Stimulated activated CD4-positive, alpha-beta T cell treated with anti-CD3 and anti-CD28 coated beads, Interleukin-12 subunit alpha, Interleukin-12 subunit beta, amount 100 ng/mL, for 48 hours (primary cell): Measurements from ENCODE around the gene AKT1S1.

ENCODE experiments used
- DNase-seq, 3 donors: peaks; one replicate each; pipeline ENCODE4 v3.0.0-alpha.2; 2020; ENCODE audit warnings: low read depth in 2 of 3, low spot score in 1 of 3

Gene AKT1S1

DNA sequence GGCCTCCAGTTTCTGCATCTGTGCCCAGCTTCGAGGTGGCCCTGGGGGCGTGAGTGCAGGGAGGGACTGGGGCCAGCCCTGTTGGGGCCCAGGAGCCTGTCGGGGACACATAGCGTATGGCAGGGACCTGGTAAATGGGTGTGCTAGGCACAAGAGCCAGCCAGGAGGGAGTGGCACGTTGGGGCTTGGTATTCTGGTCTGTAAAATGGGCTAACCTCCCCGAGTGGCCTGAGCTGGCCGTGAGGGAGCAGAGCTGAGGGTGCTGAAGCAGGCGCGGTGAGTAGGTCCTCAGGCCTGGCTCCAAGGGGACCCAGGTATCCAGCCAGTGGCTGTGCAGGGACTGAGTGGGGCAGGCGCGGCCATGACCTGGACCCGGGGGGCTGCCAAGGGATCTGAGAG is 21.9 kb downstream of the AKT1S1 start:
- DNase-seq, result no peak

DNA sequence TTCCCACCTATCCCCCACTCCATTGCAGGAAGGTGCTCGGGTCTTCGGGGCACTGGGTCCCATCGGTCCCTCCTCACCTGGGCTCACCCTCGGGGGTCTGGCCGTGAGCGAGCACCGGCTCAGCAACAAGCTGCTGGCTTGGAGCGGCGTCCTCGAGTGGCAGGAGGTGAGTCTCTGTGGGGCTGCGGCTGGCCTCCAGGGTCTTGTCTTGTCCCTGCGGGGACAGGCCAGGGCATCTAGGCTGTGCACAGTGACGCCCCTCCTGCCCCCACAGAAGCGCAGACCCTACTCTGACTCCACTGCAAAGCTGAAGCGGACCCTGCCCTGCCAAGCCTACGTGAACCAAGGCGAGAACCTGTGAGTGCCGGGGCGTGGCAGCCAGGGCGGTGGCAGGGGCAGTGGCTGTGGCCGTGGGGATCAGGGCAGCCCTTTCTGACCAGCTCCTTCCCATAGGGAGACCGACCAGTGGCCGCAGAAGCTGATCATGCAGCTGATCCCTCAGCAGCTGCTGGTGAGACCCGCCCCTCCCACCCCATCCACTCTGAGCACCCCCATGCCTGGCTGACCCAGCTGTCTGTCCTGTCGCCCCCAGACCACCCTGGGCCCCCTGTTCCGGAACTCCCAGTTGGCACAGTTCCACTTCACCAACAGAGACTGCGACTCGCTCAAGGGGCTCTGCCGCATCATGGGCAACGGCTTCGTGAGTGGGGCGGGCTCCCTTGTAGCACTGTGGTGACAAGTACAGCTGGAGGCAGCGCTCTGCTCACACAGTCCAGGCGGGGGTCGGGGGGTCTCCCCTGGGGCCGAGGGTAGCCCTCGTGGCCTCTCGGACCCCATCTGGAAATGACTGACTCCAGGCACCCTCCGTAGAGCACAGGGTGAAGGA is 22.5 kb downstream of the AKT1S1 start:
- no peak for DNase-seq

DNA sequence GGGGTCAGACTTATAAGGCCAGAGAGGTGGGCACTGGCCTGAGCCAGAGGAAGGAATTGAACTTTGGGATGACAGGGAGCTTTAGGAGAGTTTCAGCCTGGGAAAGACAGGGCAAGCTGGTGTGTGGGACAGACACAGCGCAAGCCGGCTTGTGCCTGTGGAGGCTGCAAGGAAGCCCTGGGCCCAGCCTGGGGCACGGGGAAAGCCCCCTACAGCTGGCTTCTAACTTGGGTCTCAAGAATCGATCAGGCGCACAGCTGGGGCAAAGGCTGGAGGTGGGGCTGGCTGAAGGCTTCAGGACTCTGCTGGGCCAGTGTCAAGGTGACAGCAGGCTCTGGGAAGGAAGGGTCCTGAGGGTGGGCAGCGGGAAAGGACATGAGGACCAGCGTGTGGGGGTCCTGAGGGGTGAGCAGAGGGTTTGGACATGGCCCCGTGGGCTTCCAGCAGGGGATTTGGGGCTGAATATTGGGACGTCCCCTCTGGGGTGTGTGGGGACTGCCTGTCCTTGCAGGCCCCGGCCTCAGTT is 23.2 kb downstream of the AKT1S1 start:
- no peak for DNase-seq

DNA sequence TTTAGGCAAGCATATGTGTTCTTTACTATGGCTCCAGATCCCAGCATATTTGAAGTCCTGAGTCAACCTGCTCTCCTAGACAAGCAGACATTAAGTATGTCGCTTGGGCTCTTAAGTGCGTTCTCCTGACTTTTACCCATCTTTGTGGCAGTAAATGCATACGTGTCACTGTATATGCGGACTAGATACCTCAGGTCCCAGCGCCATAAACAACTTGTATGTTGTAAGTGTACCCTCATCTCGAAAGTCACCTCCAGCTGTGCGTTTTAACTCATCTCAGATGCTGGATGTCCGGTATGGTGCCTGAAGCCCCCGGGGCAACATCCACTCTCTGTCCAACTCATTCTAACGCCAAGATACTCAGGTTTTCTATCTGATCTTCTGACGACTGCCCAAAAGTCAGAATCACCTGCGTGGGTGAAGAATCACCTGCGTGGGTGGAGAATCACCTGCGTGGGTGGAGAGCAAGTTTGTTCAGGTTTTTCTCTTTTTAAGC is 24.5 kb downstream of the AKT1S1 start:
- DNase-seq, result no peak

- DNase-seq, result no peak
These were observed 25.5 kb downstream of the AKT1S1 start for GRCh38 chr19:49851456-49852259.

DNA sequence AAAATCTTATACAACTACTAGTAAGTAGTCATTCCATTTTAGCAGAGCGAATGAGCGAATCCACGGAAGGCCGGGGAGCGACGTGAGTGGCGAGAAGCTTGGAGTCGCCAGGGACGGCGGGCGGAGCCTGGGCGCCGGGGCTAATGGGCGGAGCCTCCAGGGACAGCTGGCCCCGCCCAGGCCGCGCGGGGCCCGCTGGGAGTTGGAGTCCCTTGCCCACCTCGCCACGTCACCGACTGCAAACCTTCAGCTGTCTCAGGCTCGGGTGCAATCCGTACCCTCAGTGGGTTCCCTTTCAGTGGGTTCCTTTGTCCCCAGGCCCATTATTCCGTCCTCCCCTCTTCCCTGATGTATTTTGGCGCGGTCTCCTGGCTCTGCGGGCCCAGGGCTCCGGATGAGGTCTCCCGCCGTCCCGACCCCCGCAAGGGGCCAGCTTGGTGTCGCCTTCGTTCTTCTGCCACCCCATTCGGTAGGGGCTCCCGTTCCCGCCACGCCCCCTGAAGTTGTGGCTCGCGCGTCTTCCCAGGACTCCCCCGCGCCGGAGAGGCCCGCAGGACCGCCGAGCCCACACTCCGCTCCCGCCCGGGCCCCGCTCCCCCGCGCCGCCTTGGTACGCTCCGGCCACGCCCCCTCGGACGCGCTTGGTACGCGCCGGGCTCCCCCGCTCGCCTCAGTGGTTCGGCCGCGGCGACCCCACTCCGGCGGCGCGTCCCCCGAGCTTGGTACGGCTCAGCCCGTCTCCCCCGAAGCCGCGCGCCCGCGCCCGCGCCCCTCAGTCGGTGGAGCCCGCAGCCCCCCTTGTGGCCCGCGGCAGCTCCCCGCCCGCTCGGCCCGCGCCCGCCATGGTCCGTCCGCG is 26.4 kb downstream of the AKT1S1 start, which contains the start of gene PTOV1:
Gene PTOV1, plus strand, starts transcription at position 673 of the 856 bp plus-strand sequence.
- peak; percentile 83 to 87 (median 86) for DNase-seq

DNA sequence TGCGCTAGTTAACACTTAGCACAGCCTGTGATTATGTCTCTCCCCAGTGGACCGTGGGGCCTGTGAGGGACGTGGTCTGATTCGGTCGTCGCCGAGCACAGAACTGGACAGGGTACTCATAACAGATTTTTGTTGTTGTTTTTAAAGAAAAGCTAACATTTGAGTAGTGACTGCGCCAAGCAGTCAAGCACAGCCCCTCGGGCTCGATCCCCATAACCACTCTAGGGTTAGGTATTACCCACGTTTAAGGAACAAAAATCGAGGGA is 27.0 kb downstream of the AKT1S1 start:
- no peak for DNase-seq

GRCh38 chr19:49849433-49850220 is 27.5 kb downstream of the AKT1S1 start:
- no peak for DNase-seq

DNA sequence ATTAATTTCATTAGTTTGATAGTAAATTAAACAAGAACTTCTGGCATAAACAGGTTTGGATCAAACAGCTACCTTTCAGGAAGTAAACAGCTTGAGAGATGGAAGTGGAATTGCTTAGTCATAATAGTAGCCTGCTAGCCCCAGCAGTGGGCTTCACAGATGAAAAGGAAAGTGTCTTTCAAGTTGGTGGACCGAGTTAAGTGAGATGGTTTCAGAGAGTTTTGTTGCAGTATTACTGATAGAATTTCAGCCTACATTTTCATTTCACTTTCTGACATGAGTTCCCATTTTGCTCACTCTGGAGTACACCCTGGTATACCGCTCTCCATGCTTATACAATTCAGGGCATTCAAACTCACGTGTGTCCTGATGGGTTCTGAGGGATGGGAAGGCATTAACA is 28.2 kb downstream of the AKT1S1 start:
- no peak for DNase-seq

DNA sequence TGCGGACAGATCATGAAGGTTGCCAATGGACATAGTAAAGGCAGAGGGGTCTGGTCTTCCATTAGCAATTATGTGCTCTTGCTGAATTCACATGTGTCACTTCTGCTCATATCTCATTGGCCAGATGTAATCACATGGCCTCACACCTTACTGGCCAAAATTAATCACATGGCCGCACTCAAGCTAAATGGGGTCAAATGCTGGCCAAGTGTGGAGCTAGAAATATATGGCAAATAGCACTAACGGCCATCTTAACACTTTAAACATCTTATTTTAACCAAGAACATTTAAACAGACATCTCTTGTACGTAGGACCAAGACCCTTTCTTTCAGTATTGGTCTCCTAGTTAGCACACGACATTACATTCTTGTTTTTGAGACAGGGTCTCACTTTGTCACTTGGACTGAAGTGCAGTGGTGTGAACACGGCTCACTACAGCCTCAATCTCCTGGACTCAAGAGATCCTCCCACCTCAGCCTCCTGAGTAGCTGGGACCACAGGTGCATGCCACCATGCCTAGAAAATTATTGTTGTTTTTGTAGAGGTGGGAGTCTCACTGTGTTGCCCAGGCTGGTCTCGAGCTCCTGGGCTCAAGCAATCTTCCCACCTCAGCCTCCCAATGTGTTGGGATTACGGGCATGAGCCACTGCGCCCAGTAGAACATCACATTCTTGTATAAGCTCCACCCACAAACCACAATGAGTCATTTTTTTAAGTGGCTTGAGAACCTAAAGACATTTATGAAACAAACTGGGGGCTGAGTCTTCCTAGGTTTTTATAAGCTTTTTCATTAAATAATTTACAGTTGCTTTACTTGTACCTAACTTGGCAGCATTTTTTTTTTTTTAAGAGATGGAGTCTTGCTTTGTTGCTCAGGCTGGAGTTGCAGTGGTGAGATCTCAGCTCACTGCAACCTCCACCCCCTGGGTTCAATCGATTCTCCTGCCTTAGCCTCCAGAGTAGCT is 29.1 kb downstream of the AKT1S1 start:
- no peak for DNase-seq

DNA sequence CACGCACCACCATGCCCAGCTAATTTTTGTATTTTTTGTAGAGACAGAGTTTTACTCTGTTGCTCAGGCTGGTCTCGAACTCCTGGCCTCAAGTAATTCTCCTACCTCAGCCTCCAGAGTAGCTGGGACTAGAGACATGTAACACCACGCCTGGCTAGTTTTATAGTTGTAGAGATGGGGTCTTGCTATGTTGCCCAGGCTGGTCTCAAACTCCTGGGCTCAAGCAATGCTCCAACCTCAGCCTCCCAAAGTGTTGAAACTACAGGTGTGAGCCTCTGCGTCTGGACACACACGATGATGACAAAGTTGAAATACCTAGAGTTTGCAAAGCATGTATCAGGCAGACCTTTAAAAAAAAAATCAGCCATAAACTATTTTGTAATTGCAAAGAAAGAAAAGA is 30.7 kb downstream of the AKT1S1 start:
- DNase-seq, result no peak

DNA sequence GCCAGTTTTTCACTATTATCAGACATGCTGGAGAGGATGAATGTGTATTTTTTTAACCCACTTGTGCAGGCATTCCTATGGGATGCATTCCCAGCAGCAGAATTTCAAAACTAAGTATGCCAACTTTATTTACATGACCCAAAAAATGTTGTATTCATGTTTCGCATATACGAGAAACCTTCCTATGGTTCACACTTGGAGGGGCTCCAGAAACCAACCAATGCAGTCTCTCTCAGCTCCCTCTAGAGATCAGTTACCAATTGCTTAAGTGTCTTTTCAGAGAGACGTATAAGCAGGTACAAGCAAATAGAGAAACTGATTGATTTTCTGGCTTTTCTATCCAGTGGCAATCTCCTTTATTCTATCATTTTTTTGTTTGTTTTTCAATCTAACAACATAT is 31.7 kb downstream of the AKT1S1 start:
- no peak for DNase-seq

- no peak for DNase-seq
These were observed 32.7 kb downstream of the AKT1S1 start for GRCh38 chr19:49844138-49845095.

GRCh38 chr19:49843265-49843664 is 33.9 kb downstream of the AKT1S1 start:
- no peak for DNase-seq

DNA sequence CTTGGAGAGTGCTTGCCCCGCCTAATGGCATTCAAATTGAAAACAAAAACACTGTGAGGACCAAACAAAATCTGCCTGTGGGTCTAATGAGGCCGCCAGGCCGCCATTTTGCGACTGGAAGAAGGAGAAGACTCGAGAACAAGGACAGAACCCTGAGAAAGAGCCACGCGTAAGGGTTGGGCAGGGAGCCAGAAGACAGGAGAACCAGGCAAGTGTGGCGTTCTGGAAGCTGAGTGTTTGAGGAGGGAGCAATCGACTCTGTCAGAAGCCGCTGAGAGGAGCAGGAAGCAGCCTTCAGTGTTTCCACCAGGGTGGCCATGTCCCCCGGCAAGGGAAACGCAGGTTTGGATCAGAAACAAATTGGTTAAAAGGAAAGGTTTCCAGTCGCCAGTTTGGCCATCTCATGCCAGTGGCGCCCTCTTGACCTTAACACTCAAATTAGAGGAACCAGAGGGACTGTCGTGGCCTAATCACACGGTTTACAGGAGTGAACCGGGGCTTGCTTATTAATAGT is 36.4 kb downstream of the AKT1S1 start:
- no peak for DNase-seq

DNA sequence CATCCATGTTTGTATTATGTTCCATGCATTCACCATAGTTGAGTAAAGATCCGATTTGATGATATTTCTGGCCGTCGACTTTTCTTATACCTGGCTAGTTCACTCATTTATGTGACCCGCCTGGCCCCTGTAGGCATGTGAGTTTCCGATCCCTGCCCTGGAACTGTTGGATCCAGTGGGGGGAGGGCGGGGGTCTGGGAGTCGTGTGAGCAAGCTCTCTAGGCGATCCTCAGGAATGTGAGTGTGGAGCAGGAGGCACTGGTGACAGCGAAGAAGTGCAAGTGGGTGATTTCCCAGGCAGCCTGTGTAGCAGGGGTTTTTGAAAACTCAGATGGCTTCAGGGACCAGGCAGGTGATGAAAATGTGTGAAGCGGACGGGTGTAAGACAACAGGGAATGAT is 36.8 kb downstream of the AKT1S1 start:
- DNase-seq, result no peak

DNA sequence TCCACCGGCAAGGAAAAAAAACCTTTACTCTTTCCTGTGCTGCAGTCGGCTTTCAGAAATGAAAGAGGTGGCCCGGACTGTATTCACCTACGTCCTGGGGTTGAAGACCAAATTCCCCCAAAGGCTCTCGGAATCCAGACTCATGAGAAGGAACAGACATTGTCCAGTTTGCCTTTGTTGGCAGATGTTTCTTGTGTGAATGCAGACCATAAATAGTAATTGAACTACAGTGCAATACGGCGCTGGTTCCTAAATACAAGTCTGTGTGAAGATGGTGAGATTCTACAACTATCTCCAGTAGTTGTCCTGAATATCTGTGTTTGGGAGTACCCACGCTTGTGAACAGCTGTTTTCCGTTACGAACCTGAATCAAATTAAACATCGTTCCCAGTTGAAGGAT is 37.4 kb downstream of the AKT1S1 start:
- DNase-seq, result no peak
